OCI-M1 (cell line): ENCODE results near the gene PIPOX.

Experiments used
- DNase-seq: peaks from one replicate; lab custom pipeline; 2025; lab: John Stamatoyannopoulos, UW

PIPOX gene

GRCh38 chr17:29099527-29099926 lies 56.6 kb downstream of the PIPOX start:
- DNase-seq: no peak

- no peak for DNase-seq
These were observed 57.4 kb downstream of the PIPOX start for GRCh38 chr17:29100296-29100695.

GRCh38 chr17:29102046-29102445 lies 59.1 kb downstream of the PIPOX start:
- DNase-seq: no peak

GRCh38 chr17:29102741-29103181 lies 59.8 kb downstream of the PIPOX start:
- DNase-seq: no peak

GRCh38 chr17:29103341-29103740 lies 60.4 kb downstream of the PIPOX start:
- DNase-seq: no peak
